ENCODE measurements around the gene TMEM213. TPM values are rescaled to one million over a fixed set of nuclear protein-coding genes. Genes with fewer than 3 reads are reported as not detected.

TMEM213 gene
- total and polyA plus RNA-seq, 9 of the 15 experiments (the other 6 are each of a cell fraction or from before 2014, with no cell fraction given), result not detected

GRCh38 chr7:138813945-138814344 is 16.2 kb downstream of the TMEM213 start:
- ChIA-PET POLR2A (interaction anchor here (0.7 kb wide), 1 partner anchor 1139 kb away, joined by 3 read pairs; no protein-coding TSS in a partner anchor), CTCF (ENCODE audit: low intra/inter-chr PET ratio) (no interaction called here)
- BruUV-seq (replicated peaks), result no TSS peak
- Histone ChIP-seq H3K9me3 (replicated peaks; ENCODE audit: control insufficient read depth, insufficient read depth, low read depth, low read length) (no peaks in the 10 kb centered on the region), H3K9me1 (ENCODE audit: control insufficient read depth, insufficient read depth, low read length) (no peaks in the 10 kb centered on the region), H3K79me2 (ENCODE audit: control insufficient read depth, insufficient read depth, low read length) (no peaks in the 10 kb centered on the region), H3K4me2 (ENCODE audit: insufficient read depth, low read length) (no peak overlapping the region), H3K27me3 (ENCODE audit: control insufficient read depth in 2 of 2, insufficient read depth in 2 of 2, low read length in 2 of 2) (peaks cover 6% of the 10 kb centered on the region in 2 experiments), H4K20me1 (replicated peaks; ENCODE audit: control insufficient read depth, insufficient read depth, low read length) (no peaks in the 10 kb centered on the region), H2AFZ (ENCODE audit: low read depth, low read length) (no peak overlapping the region), H3K4me3 (no peak overlapping the region), H3K4me1 (replicated peaks in 1 of 2; ENCODE audit: control insufficient read depth in 2 of 2, insufficient read depth in 2 of 2, low read length in 2 of 2) (no peaks in the 10 kb centered on the region), H3K36me3 (ENCODE audit: control insufficient read depth, insufficient read depth, low read length) (no peaks in the 10 kb centered on the region), H3K27ac (ENCODE audit: extremely low read depth, low read depth, low read length) (no peak overlapping the region), H3K9ac (ENCODE audit: insufficient read depth in 1 of 2, low read depth in 2 of 2, low read length in 2 of 2) (no peak overlapping the region)
- ATAC-seq, result no peak
- WGBS (ENCODE audit: insufficient coverage, low coverage, missing lambda C conversion rate), result 2% methylated on average over 2 of the region's 2 CpGs
- FAIRE-seq, result no peak
- no peak for TF ChIP-seq ARID2 (IDR thresholded peaks at IDR 0.05)
- no peak for TF ChIP-seq ZNF175 (CRISPR knock-in tag; IDR thresholded peaks at IDR 0.05; ENCODE audit: low read depth)
- no peak for TF ChIP-seq PHF21A (IDR thresholded peaks at IDR 0.05; ENCODE audit: borderline replicate concordance, low read depth)
- TF ChIP-seq ZNF253 (CRISPR knock-in tag; conservative IDR thresholded peaks at IDR 0.05), result no peak
- TF ChIP-seq ZNF707 (CRISPR knock-in tag; conservative IDR thresholded peaks at IDR 0.05), result no peak
- TF ChIP-seq ZNF217 (CRISPR knock-in tag; IDR thresholded peaks at IDR 0.05), result no peak
- TF ChIP-seq ZNF24 (IDR thresholded peaks at IDR 0.05), result no peak
- no peak for TF ChIP-seq ZBTB9 (CRISPR knock-in tag; IDR thresholded peaks at IDR 0.05)
- TF ChIP-seq RB1 (IDR thresholded peaks at IDR 0.05; ENCODE audit: low read depth), result no peak
- no peak for TF ChIP-seq HNRNPUL1 (IDR thresholded peaks at IDR 0.05; ENCODE audit: low read length)
- TF ChIP-seq IRF1 (CRISPR knock-in tag; IDR thresholded peaks at IDR 0.05; ENCODE audit: borderline replicate concordance), result no peak
- intact Hi-C loops (cut with micrococcal nuclease) (no loop called here), in situ Hi-C loops (cut with MboI) (no loop called here)
- no peak for DNase-seq (ENCODE audit: extremely low read depth in 1 of 4, low spot score in 3 of 4)
